K562 (cell line): ENCODE data around the gene TRIM69. TPM values are rescaled to one million over a fixed set of nuclear protein-coding genes. Genes with fewer than 3 reads are reported as not detected.
A peak's percentile ranks its signal among the peaks of the same experiment; 100 is the strongest.

Source experiments
- BMI1 ChIP-seq: fragments of 150-350 bp; IDR thresholded peaks from 2 replicates; pipeline ENCODE4 v1.6.1; 2014; ENCODE audit warnings: low read length
- CCNT2 ChIP-seq: IDR thresholded peaks from 2 replicates; pipeline ENCODE4 v1.6.1; 2011; ENCODE audit warnings: borderline replicate concordance, low read depth, mild to moderate bottlenecking, moderate library complexity, mixed read lengths, low read length; ENCODE audit not compliant: insufficient read length; ENCODE audit errors: extremely low read depth
- CHAMP1 ChIP-seq: fragments of 450-650 bp; IDR thresholded peaks from 2 replicates; pipeline ENCODE4 v1.6.1; 2016; ENCODE audit warnings: mild to moderate bottlenecking
- EHMT2 ChIP-seq: fragments of 450-650 bp; IDR thresholded peaks from 2 replicates; pipeline ENCODE4 v1.6.1; 2018; ENCODE audit warnings: antibody characterized with exemption
- ESRRA ChIP-seq: fragments of 450-650 bp; IDR thresholded peaks from 2 replicates; pipeline ENCODE4 v1.6.1; 2014; ENCODE audit warnings: low read depth, mild to moderate bottlenecking, moderate library complexity, borderline replicate concordance
- JUNB ChIP-seq: fragments of 450-650 bp; formaldehyde crosslinking; conservative IDR thresholded peaks from 2 replicates; pipeline ENCODE4 v1.4.0; 2020; ENCODE audit warnings: mild to moderate bottlenecking
- KLF10 ChIP-seq: fragments of 250-450 bp; sonication (Bioruptor Pico); IDR thresholded peaks from 2 replicates; pipeline ENCODE4 v1.6.1; 2021; ENCODE audit warnings: matching md5 sums
- RBM39 ChIP-seq: fragments of 200-400 bp; formaldehyde crosslinking; optimal IDR thresholded peaks from 2 replicates; pipeline ENCODE3; 2018; ENCODE audit warnings: low read depth, low read length
- RUNX1 ChIP-seq: sonication (generic); IDR thresholded peaks from 2 replicates; pipeline ENCODE4 v1.6.1; 2016; ENCODE audit warnings: antibody characterized with exemption, low read depth
- SIN3B ChIP-seq: fragments of 450-650 bp; IDR thresholded peaks from 2 replicates; pipeline ENCODE4 v1.6.1; 2017; ENCODE audit warnings: low read depth, mild to moderate bottlenecking, moderate library complexity
- TAF1 ChIP-seq: IDR thresholded peaks from 2 replicates; pipeline ENCODE4 v1.6.1; 2011; ENCODE audit warnings: mild to moderate bottlenecking, low read length, moderate library complexity; ENCODE audit not compliant: insufficient read depth, control insufficient read depth, severe bottlenecking; ENCODE audit errors: extremely low read depth
- ZBTB34 ChIP-seq: fragments of 250-450 bp; sonication (Bioruptor Pico); IDR thresholded peaks from 2 replicates; pipeline ENCODE4 v1.8.0; 2021; ENCODE audit warnings: mild to moderate bottlenecking, moderate library complexity
- ZBTB40 ChIP-seq, 2 experiments: fragments of 450-650 bp in 1 of 2; sonication (generic) in 1 of 2; formaldehyde crosslinking in 1 of 2; IDR thresholded peaks; 2 replicates each; pipeline versions ENCODE4 v1.7.1 to v1.9.0; 2016 to 2022; ENCODE audit warnings: inconsistent platforms in 1 of 2, mild to moderate bottlenecking in 1 of 2, missing genetic modification reagents in 1 of 2
- polyA plus RNA-seq, 8 experiments: library from polyadenylated mRNA; depleted of rRNA in 4 of 8; stranded (reverse) in 5 of 8; unstranded in 3 of 8; fragments of >200 nt; fragmentation: Nextera tagmentation in 2 of 8; fragmentation: Illumina TruSeq in 1 of 8; extraction: Ambion mirVana in 2 of 8; extraction: Trizol in 1 of 8; gene quantifications; 2 replicates each; pipeline versions ENCODE4 v1.2.1 to v1.2.3, GENCODE V29; 2011 to 2014; ENCODE audit warnings: inconsistent platforms in 1 of 8, missing spikeins in 1 of 8
- total RNA-seq, 7 experiments: library from RNA; depleted of rRNA in 6 of 7; stranded (reverse); fragments of >200 nt in 6 of 7; fragmentation: Illumina TruSeq in 2 of 7; extraction: Trizol in 2 of 7; gene quantifications; 2 replicates each; pipeline versions ENCODE4 v1.2.1 to v1.2.3, GENCODE V29; 2011 to 2021; ENCODE audit warnings: low replicate concordance in 1 of 7

The TRIM69 gene
- total and polyA plus RNA-seq, 9 of the 15 experiments (the other 6 are each of a cell fraction or from before 2014, with no cell fraction given), result 1.0 to 4.3 (median 2.3) TPM

- no peak for TF ChIP-seq RUNX1
- TF ChIP-seq ZBTB40 (IDR thresholded peaks at IDR 0.05), result peak; percentile 41; the same call in 1 of the 2 replicates
- no peak for TF ChIP-seq ZBTB40 (CRISPR knock-in tag; IDR thresholded peaks at IDR 0.05)
- no peak for TF ChIP-seq ZBTB34 (CRISPR knock-in tag)
- no peak for TF ChIP-seq RBM39
- TF ChIP-seq EHMT2, result 0 out of 2 replicates have a peak, but pooled peaks have one; percentile 33
- TF ChIP-seq KLF10, result no peak
- no peak for TF ChIP-seq ESRRA
- no peak for TF ChIP-seq BMI1
- no peak for TF ChIP-seq CHAMP1
- no peak for TF ChIP-seq TAF1
- no peak for TF ChIP-seq JUNB
- no peak for TF ChIP-seq SIN3B
- TF ChIP-seq CCNT2, result no peak
These were observed 1.4 kb upstream of the TRIM69 start (continued) for GRCh38 chr15:44734839-44735481.
